ENCODE data around the gene VKORC1. TPM values are rescaled to one million over a fixed set of nuclear protein-coding genes. Genes with fewer than 3 reads are reported as not detected.
A peak's percentile ranks its signal among the peaks of the same experiment; 100 is the strongest.

Gene VKORC1
- total and polyA plus RNA-seq, 2 of the 8 experiments (the other 6 are each of a cell fraction or from before 2014, with no cell fraction given): 84.1 to 483 TPM

DNA sequence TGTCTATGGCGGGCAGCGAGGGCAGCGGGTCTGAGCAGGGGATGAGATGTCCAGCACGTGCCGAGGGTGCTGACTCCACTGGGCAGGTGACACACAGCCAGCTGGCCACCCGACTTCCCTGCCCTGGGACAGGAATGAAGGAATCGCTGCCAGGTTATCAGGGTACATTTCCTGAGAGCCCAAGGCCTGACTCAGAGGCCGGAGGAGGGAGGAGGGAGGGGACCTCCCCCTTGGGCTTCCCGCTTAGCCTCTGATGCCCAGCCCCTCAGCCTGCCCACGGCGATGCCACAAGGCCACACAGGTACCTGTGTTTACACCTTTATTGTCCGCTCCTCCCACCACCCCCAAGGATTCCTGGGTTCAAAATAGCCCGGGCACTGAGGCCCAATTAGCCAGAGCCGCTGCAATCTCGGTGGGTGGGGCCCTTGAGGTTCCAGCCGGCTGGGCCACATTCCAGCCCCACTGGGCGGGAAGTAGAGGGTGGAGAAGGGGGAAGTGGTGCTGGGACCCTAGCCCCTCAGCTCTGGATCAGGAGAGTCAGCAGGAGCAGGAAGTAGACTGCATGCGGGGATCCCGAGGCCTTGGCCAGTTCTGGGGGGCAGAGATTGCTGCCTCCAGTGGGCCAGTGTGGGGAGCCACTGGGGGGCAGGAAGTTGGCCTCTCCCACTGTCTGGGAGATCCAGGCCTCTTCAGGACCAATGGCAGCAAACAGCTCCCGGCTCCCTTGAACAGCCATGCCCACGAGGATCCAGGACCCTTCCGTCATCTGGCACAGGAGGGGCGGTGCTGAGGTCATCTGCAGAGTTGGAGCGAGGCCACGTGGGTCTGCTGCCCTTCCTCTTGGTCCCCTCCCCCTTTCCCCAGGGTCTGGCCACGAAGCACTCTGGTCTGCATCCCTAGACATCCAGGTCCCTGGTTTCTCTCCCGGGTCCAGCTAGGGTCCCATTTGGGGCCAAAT lies 44.3 kb upstream of the VKORC1 start (continued):
- TF ChIP-seq SIRT6 (IDR thresholded peaks at IDR 0.05; ENCODE audit: low read length) (no peak), TAF1 (IDR thresholded peaks at IDR 0.05; ENCODE audit: low read depth, low read length) (0 out of 2 replicates have a peak, but pooled peaks have one; percentile 13), TCF12 (IDR thresholded peaks at IDR 0.05; ENCODE audit: low read depth, low read length) (no peak), HDAC2 (IDR thresholded peaks at IDR 0.05; ENCODE audit: borderline replicate concordance in 1 of 2, low read depth in 2 of 2, low read length in 2 of 2) (no peak), GABPA (IDR thresholded peaks at IDR 0.05; ENCODE audit: borderline replicate concordance, insufficient read depth, low read length) (no peak), HDAC6 (IDR thresholded peaks at IDR 0.05; ENCODE audit: low read depth, low read length) (no peak), CREB1 (IDR thresholded peaks at IDR 0.05) (no peak), CBX8 (IDR thresholded peaks at IDR 0.05; ENCODE audit: borderline replicate concordance, low read depth, low read length) (no peak), BCL11A (IDR thresholded peaks at IDR 0.05; ENCODE audit: low read depth in 2 of 2, low read length in 2 of 2) (no peak), ASH2L (IDR thresholded peaks at IDR 0.05; ENCODE audit: low read length) (no peak), KDM4A (IDR thresholded peaks at IDR 0.05; ENCODE audit: low read depth, low read length, severe bottlenecking) (no peak), RBBP5 (IDR thresholded peaks at IDR 0.05; ENCODE audit: borderline replicate concordance, low read depth, low read length) (peak; percentile 57; the same call in 1 of the 2 replicates)
- TF ChIP-seq, protein P1, sequence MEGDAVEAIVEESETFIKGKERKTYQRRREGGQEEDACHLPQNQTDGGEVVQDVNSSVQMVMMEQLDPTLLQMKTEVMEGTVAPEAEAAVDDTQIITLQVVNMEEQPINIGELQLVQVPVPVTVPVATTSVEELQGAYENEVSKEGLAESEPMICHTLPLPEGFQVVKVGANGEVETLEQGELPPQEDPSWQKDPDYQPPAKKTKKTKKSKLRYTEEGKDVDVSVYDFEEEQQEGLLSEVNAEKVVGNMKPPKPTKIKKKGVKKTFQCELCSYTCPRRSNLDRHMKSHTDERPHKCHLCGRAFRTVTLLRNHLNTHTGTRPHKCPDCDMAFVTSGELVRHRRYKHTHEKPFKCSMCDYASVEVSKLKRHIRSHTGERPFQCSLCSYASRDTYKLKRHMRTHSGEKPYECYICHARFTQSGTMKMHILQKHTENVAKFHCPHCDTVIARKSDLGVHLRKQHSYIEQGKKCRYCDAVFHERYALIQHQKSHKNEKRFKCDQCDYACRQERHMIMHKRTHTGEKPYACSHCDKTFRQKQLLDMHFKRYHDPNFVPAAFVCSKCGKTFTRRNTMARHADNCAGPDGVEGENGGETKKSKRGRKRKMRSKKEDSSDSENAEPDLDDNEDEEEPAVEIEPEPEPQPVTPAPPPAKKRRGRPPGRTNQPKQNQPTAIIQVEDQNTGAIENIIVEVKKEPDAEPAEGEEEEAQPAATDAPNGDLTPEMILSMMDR (IDR thresholded peaks at IDR 0.05; ENCODE audit: control extremely low read depth in 1 of 3, insufficient read depth in 1 of 3, low read depth in 1 of 3, low read length in 3 of 3): no peak
- TF ChIP-seq, protein P2, sequence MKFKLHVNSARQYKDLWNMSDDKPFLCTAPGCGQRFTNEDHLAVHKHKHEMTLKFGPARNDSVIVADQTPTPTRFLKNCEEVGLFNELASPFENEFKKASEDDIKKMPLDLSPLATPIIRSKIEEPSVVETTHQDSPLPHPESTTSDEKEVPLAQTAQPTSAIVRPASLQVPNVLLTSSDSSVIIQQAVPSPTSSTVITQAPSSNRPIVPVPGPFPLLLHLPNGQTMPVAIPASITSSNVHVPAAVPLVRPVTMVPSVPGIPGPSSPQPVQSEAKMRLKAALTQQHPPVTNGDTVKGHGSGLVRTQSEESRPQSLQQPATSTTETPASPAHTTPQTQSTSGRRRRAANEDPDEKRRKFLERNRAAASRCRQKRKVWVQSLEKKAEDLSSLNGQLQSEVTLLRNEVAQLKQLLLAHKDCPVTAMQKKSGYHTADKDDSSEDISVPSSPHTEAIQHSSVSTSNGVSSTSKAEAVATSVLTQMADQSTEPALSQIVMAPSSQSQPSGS (IDR thresholded peaks at IDR 0.05; ENCODE audit: low read length): no peak
- TF ChIP-seq, protein P3, sequence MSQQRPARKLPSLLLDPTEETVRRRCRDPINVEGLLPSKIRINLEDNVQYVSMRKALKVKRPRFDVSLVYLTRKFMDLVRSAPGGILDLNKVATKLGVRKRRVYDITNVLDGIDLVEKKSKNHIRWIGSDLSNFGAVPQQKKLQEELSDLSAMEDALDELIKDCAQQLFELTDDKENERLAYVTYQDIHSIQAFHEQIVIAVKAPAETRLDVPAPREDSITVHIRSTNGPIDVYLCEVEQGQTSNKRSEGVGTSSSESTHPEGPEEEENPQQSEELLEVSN (IDR thresholded peaks at IDR 0.05): peak; percentile 60; the same call in 1 of the 2 replicates
